GM19463 (cell line): ENCODE results near the gene OR2L8.

Experiments used
- ATAC-seq: cut with Tn5 transposase; IDR thresholded peaks from one replicate; pipeline ENCODE4 v1.9.1; 2021; ENCODE audit warnings: mild to moderate bottlenecking, moderate library complexity; ENCODE audit not compliant: unreplicated experiment

Gene OR2L8

GRCh38 chr1:247966532-247967204, 18.0 kb downstream of the OR2L8 start:
- ATAC-seq = peak; percentile 65

GRCh38 chr1:247992986-247993385, 44.3 kb downstream of the OR2L8 start:
- no peak for ATAC-seq

GRCh38 chr1:247998811-247999210, 50.2 kb downstream of the OR2L8 start:
- no peak for ATAC-seq
